Fibroblast of lung (primary cell): ENCODE results near the gene PUSL1. TPM values are rescaled to one million over a fixed set of nuclear protein-coding genes. Genes with fewer than 3 reads are reported as not detected.
A peak's percentile ranks its signal among the peaks of the same experiment; 100 is the strongest.

Experiments used
- DNase-seq, 2 donors: peaks; one replicate each; pipeline versions ENCODE4 v3.0.0 to v3.0.0-alpha.2; 2010; ENCODE audit warnings: low read depth in 2 of 2
- H2AFZ ChIP-seq: 2 replicates; pipeline ENCODE4 v1.5.1; 2012; ENCODE audit warnings: low read length, control low read depth, inconsistent platforms
- H3K27ac ChIP-seq: 2 replicates; pipeline ENCODE4 v1.5.1; 2011; ENCODE audit warnings: low read length, control low read depth; ENCODE audit not compliant: insufficient read depth
- H3K27me3 ChIP-seq: 2 replicates; pipeline ENCODE4 v1.5.1; 2011; ENCODE audit warnings: mild to moderate bottlenecking, low read length; ENCODE audit not compliant: control insufficient read depth, insufficient read depth
- H3K36me3 ChIP-seq: 2 replicates; pipeline ENCODE4 v1.5.1; 2011; ENCODE audit warnings: low read length; ENCODE audit not compliant: control insufficient read depth, insufficient read depth
- H3K4me1 ChIP-seq: 2 replicates; pipeline ENCODE4 v1.5.1; 2011; ENCODE audit warnings: low read length; ENCODE audit not compliant: control insufficient read depth, insufficient read depth; ENCODE audit errors: extremely low read depth
- H3K4me2 ChIP-seq: 2 replicates; pipeline ENCODE4 v1.5.1; 2011; ENCODE audit warnings: low read length, control low read depth; ENCODE audit not compliant: insufficient read depth; ENCODE audit errors: extremely low read depth
- H3K4me3 ChIP-seq, 4 experiments: fragments of 200-600 bp in 1 of 4; sonication (generic) in 1 of 4; replicated peaks in 1 of 4; 2 replicates each; pipeline ENCODE4 v1.5.1; 2011 to 2016; ENCODE audit warnings: low read length in 4 of 4, low read depth in 3 of 4, mild to moderate bottlenecking in 3 of 4, control low read depth in 2 of 4, inconsistent platforms in 1 of 4, mixed read lengths in 1 of 4; ENCODE audit not compliant: insufficient read depth in 1 of 4; ENCODE audit errors: control extremely low read depth in 1 of 4
- H3K79me2 ChIP-seq: 2 replicates; pipeline ENCODE4 v1.5.1; 2012; ENCODE audit warnings: mild to moderate bottlenecking, low read length, inconsistent platforms; ENCODE audit not compliant: control insufficient read depth, insufficient read depth
- H3K9ac ChIP-seq: 2 replicates; pipeline ENCODE4 v1.5.1; 2011; ENCODE audit warnings: mild to moderate bottlenecking, low read length, control low read depth; ENCODE audit not compliant: insufficient read depth
- H3K9me3 ChIP-seq: 2 replicates; pipeline ENCODE4 v1.5.1; 2012; ENCODE audit warnings: low read depth, low read length; ENCODE audit not compliant: control insufficient read depth, insufficient read depth
- H4K20me1 ChIP-seq: 2 replicates; pipeline ENCODE4 v1.5.1; 2011; ENCODE audit warnings: low read length; ENCODE audit not compliant: control insufficient read depth, insufficient read depth; ENCODE audit errors: extremely low read depth
- CTCF ChIP-seq, 2 donors: IDR thresholded peaks in 1 of 2; conservative IDR thresholded peaks in 1 of 2; 1 replicate in 1 of 2; 2 replicates in 1 of 2; pipeline ENCODE4 v1.5.1; 2011 to 2012; ENCODE audit warnings: low read length in 2 of 2, control low read depth in 1 of 2, inconsistent platforms in 1 of 2, low read depth in 1 of 2, mild to moderate bottlenecking in 1 of 2
- EZH2 ChIP-seq: IDR thresholded peaks from 2 replicates; pipeline ENCODE4 v1.5.1; 2012; ENCODE audit warnings: low read length, control low read depth, mild to moderate bottlenecking; ENCODE audit errors: missing control alignments
- polyA plus RNA-seq, 2 donors: library from polyadenylated mRNA; depleted of rRNA in 1 of 2; stranded (reverse) in 1 of 2; unstranded in 1 of 2; fragments of >200 nt; gene quantifications; 2 replicates each; pipeline ENCODE4 v1.2.1, GENCODE V29; 2011 to 2012; ENCODE audit warnings: missing spikeins in 1 of 2
- total RNA-seq: library from RNA; depleted of rRNA; stranded (reverse); fragments of >200 nt; gene quantifications from 2 replicates; pipeline ENCODE4 v1.2.1, GENCODE V29; 2014

PUSL1 gene
- total and polyA plus RNA-seq, 2 donors (not counting 1 experiment from before 2014, with no cell fraction given): 7.1 to 12.7 TPM

- peak; percentile 73 to 79 for DNase-seq
- H2AFZ ChIP-seq: no peak overlapping the region
- peak overlapping the region; percentile 99 for H3K4me2 ChIP-seq
- H3K36me3 ChIP-seq: peaks cover 12% of the 10 kb centered on the region
- H3K9ac ChIP-seq: peak overlapping the region; percentile 39
- H3K27me3 ChIP-seq: no peaks in the 10 kb centered on the region
- H3K9me3 ChIP-seq: no peaks in the 10 kb centered on the region
- H4K20me1 ChIP-seq: no peaks in the 10 kb centered on the region
- peak overlapping the region; percentile 39 for H3K27ac ChIP-seq
- peak overlapping the region; percentile 31 to 84 (median 78) for H3K4me3 ChIP-seq
- peaks cover 21% of the 10 kb centered on the region for H3K4me1 ChIP-seq
- TF ChIP-seq EZH2: no peak
- TF ChIP-seq CTCF (conservative IDR thresholded peaks at IDR 0.05 in 1 of 2, IDR thresholded peaks at IDR 0.05 in 1 of 2; ENCODE audit: low read depth in 1 of 2, low read length in 2 of 2): no peak
- peaks cover 46% of the 10 kb centered on the region for H3K79me2 ChIP-seq
Observed at GRCh38 chr1:1304331-1305299, 3.8 kb upstream of the PUSL1 start.

GRCh38 chr1:1305300-1306069 is 2.9 kb upstream of the PUSL1 start:
- Histone ChIP-seq H4K20me1 (no peaks in the 10 kb centered on the region), H3K27me3 (no peaks in the 10 kb centered on the region), H3K4me1 (peaks cover 23% of the 10 kb centered on the region), H3K27ac (peak overlapping the region; percentile 39), H3K36me3 (peaks cover 13% of the 10 kb centered on the region), H3K9me3 (no peaks in the 10 kb centered on the region), H3K4me2 (peak overlapping the region; percentile 99), H3K9ac (peak overlapping the region; percentile 48), H3K4me3 (peak overlapping the region; percentile 66 to 84 (median 78)), H2AFZ (no peak overlapping the region), H3K79me2 (peaks cover 48% of the 10 kb centered on the region)
- TF ChIP-seq CTCF (conservative IDR thresholded peaks at IDR 0.05 in 1 of 2, IDR thresholded peaks at IDR 0.05 in 1 of 2; ENCODE audit: low read depth in 1 of 2, low read length in 2 of 2) (no peak), EZH2 (no peak)
- DNase-seq: peak; percentile 73 to 80
